ENCODE results near the gene CMIP. TPM values are rescaled to one million over a fixed set of nuclear protein-coding genes. Genes with fewer than 3 reads are reported as not detected.

The CMIP gene

GRCh38 chr16:81756615-81757356 is 312.2 kb downstream of the CMIP start:
- Histone ChIP-seq H3K4me3 (ENCODE audit: insufficient read depth in 1 of 2, low read depth in 1 of 2, low read length in 2 of 2) (no peak overlapping the region), H4K91ac (ENCODE audit: low read length) (no peak overlapping the region), H2BK120ac (ENCODE audit: low read depth, low read length) (no peak overlapping the region), H3K27ac (ENCODE audit: low read length, poor library complexity, severe bottlenecking) (no peak overlapping the region), H3K4me2 (ENCODE audit: low read length, poor library complexity, severe bottlenecking) (no peak overlapping the region), H4K8ac (ENCODE audit: low read length) (no peak overlapping the region), H3K36me3 (ENCODE audit: control insufficient read depth in 1 of 2, insufficient read depth in 2 of 2, low read depth in 1 of 2, low read length in 2 of 2) (no peaks in the 10 kb centered on the region), H3K9me3 (ENCODE audit: control insufficient read depth, low read length) (no peaks in the 10 kb centered on the region), H2AK5ac (ENCODE audit: low read length, severe bottlenecking) (no peak overlapping the region), H3K79me1 (replicated peaks; ENCODE audit: low read length, poor library complexity, severe bottlenecking) (no peaks in the 10 kb centered on the region), H3K14ac (ENCODE audit: low read length in 2 of 2) (no peak overlapping the region), H3K18ac (ENCODE audit: low read depth in 1 of 2, low read length in 2 of 2) (no peak overlapping the region), H2BK15ac (ENCODE audit: low read depth, poor library complexity, severe bottlenecking) (no peak overlapping the region), H3K4ac (ENCODE audit: low read depth in 1 of 2, low read length in 2 of 2) (no peak overlapping the region), H3K23ac (ENCODE audit: low read length in 2 of 2) (no peak overlapping the region), H2BK12ac (ENCODE audit: low read length in 2 of 2) (no peak overlapping the region), H3K9ac (ENCODE audit: low read length) (no peak overlapping the region), H3K4me1 (ENCODE audit: control insufficient read depth, insufficient read depth, low read depth, low read length) (peaks cover 7% of the 10 kb centered on the region), H2BK5ac (ENCODE audit: low read depth, low read length, poor library complexity, severe bottlenecking) (no peak overlapping the region), H2AFZ (ENCODE audit: low read depth, low read length) (no peak overlapping the region), H3K27me3 (ENCODE audit: control insufficient read depth in 1 of 2, insufficient read depth in 1 of 2, low read length in 2 of 2) (no peaks in the 10 kb centered on the region)
- DNase-seq: no peak
- WGBS: 89% methylated on average over 9 of the region's 9 CpGs

GRCh38 chr16:81758376-81758775 is 313.8 kb downstream of the CMIP start:
- H3K9ac ChIP-seq (ENCODE audit: low read length): no peak overlapping the region

More at GRCh38 chr16:81758376-81758775, 313.8 kb downstream of the CMIP start:
- no peak overlapping the region for H3K14ac ChIP-seq (ENCODE audit: low read length in 2 of 2)
- no peaks in the 10 kb centered on the region for H3K36me3 ChIP-seq (ENCODE audit: control insufficient read depth in 1 of 2, insufficient read depth in 2 of 2, low read depth in 1 of 2, low read length in 2 of 2)
- H2BK12ac ChIP-seq (ENCODE audit: low read length in 2 of 2): no peak overlapping the region
- no peak overlapping the region for H3K27ac ChIP-seq (ENCODE audit: low read length, poor library complexity, severe bottlenecking)
- peak; percentile 18 for DNase-seq
- no peak overlapping the region for H2AFZ ChIP-seq (ENCODE audit: low read depth, low read length)
- no peak overlapping the region for H4K8ac ChIP-seq (ENCODE audit: low read length)
- no peak overlapping the region for H3K23ac ChIP-seq (ENCODE audit: low read length in 2 of 2)
- no peaks in the 10 kb centered on the region for H3K4me1 ChIP-seq (ENCODE audit: control insufficient read depth, insufficient read depth, low read depth, low read length)
- H2BK120ac ChIP-seq (ENCODE audit: low read depth, low read length): no peak overlapping the region
- no peaks in the 10 kb centered on the region for H3K79me1 ChIP-seq (replicated peaks; ENCODE audit: low read length, poor library complexity, severe bottlenecking)
- H3K18ac ChIP-seq (ENCODE audit: low read depth in 1 of 2, low read length in 2 of 2): no peak overlapping the region
- no peak overlapping the region for H2BK15ac ChIP-seq (ENCODE audit: low read depth, poor library complexity, severe bottlenecking)
- peaks cover 3 to 5% of the 10 kb centered on the region in 2 experiments for H3K27me3 ChIP-seq (ENCODE audit: control insufficient read depth in 1 of 2, insufficient read depth in 1 of 2, low read length in 2 of 2)
- no peak overlapping the region for H3K4me3 ChIP-seq (ENCODE audit: insufficient read depth in 1 of 2, low read depth in 1 of 2, low read length in 2 of 2)
- no peak overlapping the region for H4K91ac ChIP-seq (ENCODE audit: low read length)
- 29% methylated on average over 2 of the region's 2 CpGs for WGBS
- no peak overlapping the region for H2BK5ac ChIP-seq (ENCODE audit: low read depth, low read length, poor library complexity, severe bottlenecking)
- H3K4me2 ChIP-seq (ENCODE audit: low read length, poor library complexity, severe bottlenecking): no peak overlapping the region
- no peak overlapping the region for H2AK5ac ChIP-seq (ENCODE audit: low read length, severe bottlenecking)
- H3K4ac ChIP-seq (ENCODE audit: low read depth in 1 of 2, low read length in 2 of 2): no peak overlapping the region
- H3K9me3 ChIP-seq (ENCODE audit: control insufficient read depth, low read length): no peaks in the 10 kb centered on the region

Small RNA genes within 50 kb of the gene (small RNA-seq; reads per million reads assigned to genes)
- not detected for gene MIR6504 (ENCODE audit: low read depth)
- gene MIR7854 (ENCODE audit: low read depth): 4.0 reads per million, percentile 41 among the genes with 10 or more reads in this experiment
